Stimulated activated CD4-positive, alpha-beta T cell treated with anti-CD3 and anti-CD28 coated beads, Interleukin-1b, Interleukin-23, amount 100 ng/mL, for 1 hour (primary cell): ENCODE results near the gene JSRP1.

Source experiments
- DNase-seq, 2 donors: peaks; one replicate each; pipeline ENCODE4 v3.0.0-alpha.2; 2020; ENCODE audit warnings: low read depth in 2 of 2

JSRP1 gene

GRCh38 chr19:2216361-2217225, 39.6 kb downstream of the JSRP1 start:
- DNase-seq = no peak

- DNase-seq = no peak
Measured at GRCh38 chr19:2215281-2215751, 40.9 kb downstream of the JSRP1 start.

- no peak for DNase-seq
Measured at GRCh38 chr19:2214251-2214650, 42.0 kb downstream of the JSRP1 start.

DNA sequence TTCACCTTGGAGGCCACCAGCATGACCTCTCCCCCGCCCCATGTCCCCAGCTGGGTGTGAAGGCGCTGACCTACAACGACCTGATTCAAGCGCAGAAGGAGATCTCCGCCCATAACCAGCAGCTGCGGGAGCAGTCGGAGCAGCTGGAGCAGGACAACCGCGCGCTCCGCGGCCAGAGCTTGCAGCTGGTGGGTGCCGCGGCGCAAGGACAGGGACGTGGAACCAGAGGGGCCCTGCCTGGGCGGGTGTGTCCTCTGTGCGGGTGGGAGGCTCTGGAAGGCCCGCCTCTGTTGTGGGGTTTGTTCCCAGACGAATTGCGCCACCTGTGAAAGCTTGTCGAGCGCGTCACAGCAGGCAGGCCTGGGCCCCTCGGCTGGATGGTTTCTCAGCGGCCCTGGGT, 42.4 kb downstream of the JSRP1 start:
- DNase-seq = no peak

DNA sequence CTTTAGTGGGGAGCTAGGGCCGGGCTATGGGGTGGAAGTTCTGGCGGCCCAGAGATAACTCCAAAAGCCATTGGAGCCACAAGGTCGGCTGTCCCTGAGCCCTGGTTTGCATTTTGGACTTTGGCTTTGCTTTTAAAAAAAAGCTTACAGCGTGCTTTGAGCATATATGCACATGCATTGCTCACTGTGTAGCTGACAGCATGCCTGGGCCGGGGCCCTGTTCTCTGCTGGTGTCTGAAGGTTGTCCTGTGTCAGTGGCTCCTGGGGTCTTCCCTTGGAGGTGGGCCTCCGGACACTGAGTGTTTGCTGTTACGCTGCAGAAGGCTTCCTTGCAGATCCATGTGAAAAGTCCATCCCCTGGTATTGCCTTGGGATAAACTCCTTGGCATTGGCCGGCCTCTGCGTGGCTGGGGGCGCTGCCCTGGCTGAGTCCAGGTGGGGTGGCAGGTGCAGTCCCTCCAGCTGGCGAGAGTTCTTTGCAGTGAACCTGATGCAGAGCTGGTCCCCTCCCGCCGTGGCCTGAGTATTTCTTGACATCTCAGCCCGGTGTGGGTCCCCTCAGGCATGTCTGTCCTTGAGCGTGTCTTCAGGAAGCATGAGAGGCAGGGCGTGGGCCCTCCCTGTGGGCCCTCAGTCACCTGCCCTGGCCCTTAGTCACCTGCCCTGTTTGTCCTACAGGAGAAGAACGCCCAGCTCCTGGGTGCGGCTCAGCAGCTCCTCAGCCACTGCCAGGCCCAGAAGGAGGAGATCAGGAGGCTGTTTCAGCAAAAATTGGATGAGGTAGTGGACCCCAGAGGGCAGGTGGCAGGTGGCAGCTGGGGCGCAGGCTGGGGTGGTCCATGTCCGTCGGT, 43.1 kb downstream of the JSRP1 start:
- DNase-seq = no peak

- DNase-seq = no peak
Measured at GRCh38 chr19:2210987-2211740, 45.1 kb downstream of the JSRP1 start.

GRCh38 chr19:2210206-2210605, 46.0 kb downstream of the JSRP1 start:
- DNase-seq = no peak

DNA sequence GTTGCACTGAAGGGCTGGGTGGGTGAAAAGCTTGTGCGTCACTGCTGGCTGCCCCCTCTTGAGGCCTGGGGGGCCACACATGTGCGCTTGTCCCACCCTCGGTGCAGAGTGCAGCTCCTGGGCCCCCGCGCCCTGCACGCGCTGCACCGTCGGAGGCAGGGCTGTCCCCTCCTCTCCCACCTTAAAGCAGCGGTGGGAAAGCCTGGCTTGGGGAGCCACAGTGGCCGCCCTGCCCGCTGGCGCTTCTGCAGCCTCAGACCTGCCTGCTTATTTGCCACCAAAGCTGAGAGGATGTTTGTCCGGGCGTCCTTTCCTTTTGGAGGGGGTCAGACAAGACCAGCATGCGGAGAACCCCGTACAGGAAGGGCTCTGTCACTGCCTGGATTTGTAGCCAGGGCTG, 46.8 kb downstream of the JSRP1 start:
- DNase-seq = no peak

DNA sequence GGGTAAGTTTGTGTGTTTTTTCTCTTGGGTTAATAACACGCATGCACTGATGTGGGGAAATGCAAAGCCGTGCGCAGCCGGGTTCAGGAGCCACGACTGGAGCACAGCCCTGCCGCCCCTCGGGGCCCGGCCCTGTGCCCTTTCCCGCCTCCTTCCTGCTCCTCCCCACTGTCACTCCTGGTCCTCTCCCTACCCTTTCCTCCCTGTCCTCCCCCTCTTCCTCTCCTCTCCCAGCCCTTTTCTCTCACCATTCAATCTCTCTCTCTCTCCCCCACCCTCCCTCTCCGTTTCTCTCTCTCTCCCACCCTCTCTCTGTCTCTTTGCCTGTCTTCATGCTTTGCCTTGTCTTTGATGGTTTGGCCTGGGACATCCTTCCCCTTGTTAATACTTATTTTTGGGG, 47.2 kb downstream of the JSRP1 start:
- no peak for DNase-seq

DNA sequence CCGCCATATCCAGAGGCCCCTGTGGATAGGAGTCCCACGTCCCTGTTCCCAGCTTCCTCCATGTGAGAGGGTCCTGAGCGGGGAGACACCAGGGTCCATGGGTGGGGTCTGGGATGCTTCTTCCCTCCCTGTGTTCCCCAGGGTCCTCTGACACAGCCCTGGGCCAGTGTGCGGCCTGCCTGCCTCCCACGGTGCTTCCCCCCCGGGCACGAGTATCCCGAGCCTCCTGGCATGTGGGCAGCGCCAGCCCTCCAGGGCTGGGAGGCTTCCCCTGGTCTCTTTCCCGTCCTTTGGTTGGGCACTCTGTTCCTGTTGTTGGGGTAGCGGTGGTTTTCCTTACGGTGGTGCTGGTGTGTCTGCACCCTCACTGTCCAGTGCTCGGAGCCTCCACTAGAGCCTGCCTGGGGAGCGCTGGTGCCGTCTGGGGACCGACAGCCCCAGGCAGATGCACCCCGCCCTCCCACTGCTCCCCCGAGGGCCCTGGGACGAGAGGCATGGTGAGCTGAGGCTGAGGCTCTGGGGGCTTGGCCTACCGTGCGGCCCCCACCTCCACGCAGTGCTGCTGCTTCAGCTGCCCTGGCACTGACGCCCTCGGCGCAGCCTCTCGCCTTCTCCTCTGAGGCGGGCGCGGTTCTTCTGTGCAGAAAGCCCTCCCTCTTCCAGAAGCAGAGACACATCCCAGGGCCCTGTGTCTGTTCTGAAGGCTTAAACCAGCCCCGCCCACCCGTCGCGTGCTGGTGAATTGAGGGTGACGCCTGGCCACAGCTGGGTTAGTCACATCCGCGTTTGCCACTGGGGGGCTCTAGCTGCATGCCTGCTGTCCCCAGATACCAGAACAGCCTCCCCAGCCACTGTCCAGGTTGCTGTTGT, 48.0 kb downstream of the JSRP1 start:
- DNase-seq = no peak

DNA sequence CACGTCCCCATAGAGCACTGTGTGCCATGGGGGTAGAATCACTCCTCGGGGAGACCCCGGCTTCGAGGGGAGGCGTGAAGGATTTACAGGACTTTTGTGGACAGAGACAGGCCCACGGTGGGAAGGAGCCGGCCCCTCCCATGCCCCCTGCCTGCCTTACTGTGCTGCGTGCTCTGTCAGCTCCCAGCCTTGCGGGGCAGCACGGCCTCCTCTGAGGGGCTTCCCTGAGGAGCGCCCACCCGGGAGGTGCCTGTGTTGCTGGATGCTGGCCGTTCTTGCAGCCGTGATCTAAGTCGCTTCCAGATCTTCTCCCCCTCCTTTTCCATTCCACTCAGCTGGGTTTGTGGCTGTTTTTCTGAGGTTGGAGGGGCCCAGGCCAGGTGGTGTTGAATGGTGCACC, 49.2 kb downstream of the JSRP1 start:
- no peak for DNase-seq

DNA sequence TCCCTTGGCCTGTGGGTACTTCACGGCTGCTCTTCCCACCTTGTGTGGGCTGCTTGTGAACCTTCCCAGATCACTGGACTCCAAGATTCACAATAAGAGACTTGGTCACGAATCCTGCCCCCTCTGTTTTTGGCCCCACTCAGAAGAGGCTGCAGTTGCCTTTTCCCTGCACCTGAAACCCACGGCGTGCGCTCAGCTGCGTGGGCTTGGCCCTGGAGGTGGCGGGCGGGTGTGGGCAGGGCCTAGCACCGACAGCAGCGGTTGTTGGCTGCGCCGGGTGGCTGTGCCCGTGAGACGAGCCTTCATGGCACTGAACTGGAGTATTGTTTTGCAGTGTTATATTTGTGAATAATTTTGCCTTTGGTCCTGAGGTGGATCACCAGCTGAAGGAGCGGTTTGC, 53.9 kb downstream of the JSRP1 start:
- DNase-seq = no peak
